Activated effector memory CD4-positive, alpha-beta T cell treated with Interleukin-2 at 50 U/mL for 16 hours (primary cell): ENCODE results near the gene GUCA1C.

Experiments
- DNase-seq: peaks from one replicate; pipeline ENCODE4 v3.0.0-alpha.2; 2020

Gene GUCA1C

DNA sequence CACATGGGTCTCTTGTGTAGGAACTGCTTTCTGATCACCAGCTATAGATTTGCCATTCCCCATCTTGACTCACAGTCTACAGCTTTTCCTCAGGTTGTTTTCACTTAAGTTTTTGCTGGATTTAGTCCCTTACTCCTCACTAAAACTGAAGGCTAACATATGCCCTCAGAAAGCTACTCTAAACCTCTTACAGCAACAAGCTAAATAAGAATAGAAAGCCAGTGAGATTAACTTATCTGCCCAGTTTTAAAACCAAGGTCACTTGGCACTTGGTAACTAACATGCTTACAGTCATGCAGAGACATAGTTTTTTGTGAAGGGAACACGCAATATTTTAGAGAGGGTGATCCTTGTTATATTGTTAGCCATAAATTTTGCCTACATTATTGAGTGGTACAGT is at the start of gene GUCA1C:
GUCA1C (minus strand) TSS at position 180 of the 400 bp plus-strand sequence; CDS start at position 63, 117 bp downstream.
- no peak for DNase-seq

DNA sequence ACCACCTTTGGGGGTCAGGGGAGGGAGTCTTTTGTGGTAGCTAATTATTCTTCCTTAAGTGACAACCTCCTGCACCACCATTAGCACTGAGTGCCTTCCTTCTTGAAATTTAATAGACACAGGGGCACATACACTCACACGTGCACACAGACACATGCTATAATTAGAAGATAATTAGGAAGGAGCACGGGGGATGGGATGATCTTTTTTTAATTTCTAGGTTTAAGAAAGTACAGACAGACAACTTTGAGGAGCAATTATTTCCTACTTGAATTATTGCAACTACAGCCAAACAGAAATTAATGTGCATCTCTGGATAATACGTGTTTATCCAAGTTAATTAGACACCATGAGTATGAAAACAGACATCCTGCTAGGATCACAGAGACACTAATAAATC is 44.8 kb upstream of the GUCA1C start:
- DNase-seq, result no peak

- DNase-seq, result no peak
These were observed 32.2 kb upstream of the GUCA1C start for GRCh38 chr3:108985844-108986243.

GRCh38 chr3:108983051-108983450 is 29.4 kb upstream of the GUCA1C start:
- no peak for DNase-seq

- no peak for DNase-seq
These were observed 22.4 kb upstream of the GUCA1C start for GRCh38 chr3:108976058-108976457.

DNA sequence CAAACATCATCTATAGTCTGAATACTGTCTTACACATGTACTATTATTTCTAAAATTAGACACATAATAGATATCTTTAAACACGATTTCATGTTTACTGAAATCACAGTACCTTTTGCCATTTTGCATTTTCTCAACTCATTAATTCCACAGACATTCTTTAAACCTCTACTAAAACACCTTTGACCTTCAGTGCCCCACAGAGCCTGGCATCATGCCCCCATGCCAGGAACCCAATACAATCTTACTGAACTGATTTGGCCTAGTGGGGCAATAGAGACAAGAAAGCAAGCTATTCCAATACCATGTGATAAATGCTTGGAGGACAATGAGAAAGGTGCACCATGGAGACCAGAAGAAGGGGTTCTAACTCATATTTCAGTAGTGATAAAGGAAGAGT is 19.3 kb upstream of the GUCA1C start:
- no peak for DNase-seq

GRCh38 chr3:108972482-108972881 is 18.8 kb upstream of the GUCA1C start:
- no peak for DNase-seq

GRCh38 chr3:108970561-108970960 is 16.9 kb upstream of the GUCA1C start:
- DNase-seq, result no peak

GRCh38 chr3:108966773-108967172 is 13.1 kb upstream of the GUCA1C start:
- DNase-seq, result no peak

- no peak for DNase-seq
These were observed 5.3 kb upstream of the GUCA1C start for GRCh38 chr3:108959017-108959416.

DNA sequence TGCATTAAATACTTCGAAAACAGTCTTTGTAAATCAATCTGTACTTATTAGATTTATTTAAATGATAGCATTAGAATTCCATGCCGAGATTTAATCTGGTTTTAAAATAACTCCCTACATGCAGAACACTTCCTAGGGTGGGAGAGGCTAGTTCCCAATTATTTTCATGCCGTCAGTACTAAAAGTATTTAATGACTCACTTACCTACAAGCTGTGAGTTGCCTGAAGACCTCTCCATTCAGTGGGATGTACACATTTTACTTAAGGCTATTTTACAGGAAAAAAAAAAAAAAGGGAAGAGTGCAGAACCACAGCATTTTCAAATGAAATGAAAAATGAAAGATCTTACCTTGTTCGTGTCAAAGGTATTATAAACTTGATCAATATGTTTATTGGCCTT is 469 bp downstream of the GUCA1C start:
- no peak for DNase-seq

GRCh38 chr3:108951820-108952501 is 1.7 kb downstream of the GUCA1C start:
- no peak for DNase-seq

GRCh38 chr3:108947855-108948254 is 5.8 kb downstream of the GUCA1C start:
- no peak for DNase-seq

GRCh38 chr3:108946292-108947285 is 7.1 kb downstream of the GUCA1C start:
- no peak for DNase-seq

DNA sequence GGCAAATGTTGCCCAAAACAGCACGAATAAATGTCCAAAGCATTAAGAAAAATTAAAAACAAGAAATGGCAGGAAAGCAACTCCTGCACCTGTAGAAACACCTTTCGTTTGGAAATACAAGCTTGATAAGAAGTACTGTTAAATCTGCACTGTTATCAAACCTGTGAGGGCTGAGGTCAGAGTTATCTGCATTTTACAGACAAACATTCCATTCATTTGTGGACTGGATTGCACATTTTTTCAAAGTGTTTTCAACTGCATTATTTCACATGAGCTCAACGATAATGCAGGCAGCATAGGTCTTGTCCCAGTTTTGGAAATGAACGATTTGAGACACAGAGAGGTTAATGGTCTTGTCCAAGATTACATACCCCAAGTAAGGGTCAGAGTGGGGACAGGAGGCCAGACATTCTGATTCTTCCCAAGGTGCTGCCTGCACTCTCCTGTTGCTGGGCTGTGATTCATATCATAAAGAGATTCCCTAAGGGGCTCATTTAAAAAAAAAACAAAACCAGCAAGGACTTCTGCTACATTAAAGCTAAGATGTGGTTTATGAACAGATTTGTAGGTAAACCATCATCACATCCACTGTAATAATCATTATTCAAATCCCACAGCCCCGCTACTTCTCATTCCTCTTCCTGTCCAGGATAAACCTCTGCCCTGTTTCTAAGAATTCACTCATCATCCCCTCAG is 13.0 kb downstream of the GUCA1C start:
- DNase-seq, result no peak

DNA sequence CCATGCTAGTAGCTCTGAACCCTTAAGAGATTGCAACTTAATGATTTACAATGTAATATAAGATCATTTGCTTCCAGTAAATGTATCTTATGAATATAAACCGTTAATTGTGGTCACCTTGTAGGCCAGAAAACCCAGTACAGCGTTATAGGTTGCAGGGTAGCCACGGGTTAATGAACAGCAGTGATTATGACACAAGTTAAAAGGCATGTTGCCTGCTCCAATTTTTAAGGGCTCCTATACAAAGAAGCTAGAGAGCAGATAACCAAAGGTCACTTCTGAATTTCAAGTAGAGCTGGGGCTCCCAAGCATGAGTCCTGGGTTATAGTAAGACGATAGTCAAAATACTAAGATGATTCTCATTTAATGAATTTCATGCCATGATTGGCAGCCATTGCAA is 13.5 kb downstream of the GUCA1C start:
- DNase-seq, result no peak

- no peak for DNase-seq
These were observed 16.6 kb downstream of the GUCA1C start for GRCh38 chr3:108936924-108937689.

- no peak for DNase-seq
These were observed 22.6 kb downstream of the GUCA1C start for GRCh38 chr3:108931035-108931434.

- no peak for DNase-seq
These were observed 34.8 kb downstream of the GUCA1C start for GRCh38 chr3:108918866-108919265.

- DNase-seq, result peak; percentile 43
These were observed 38.7 kb downstream of the GUCA1C start for GRCh38 chr3:108914774-108915641.

DNA sequence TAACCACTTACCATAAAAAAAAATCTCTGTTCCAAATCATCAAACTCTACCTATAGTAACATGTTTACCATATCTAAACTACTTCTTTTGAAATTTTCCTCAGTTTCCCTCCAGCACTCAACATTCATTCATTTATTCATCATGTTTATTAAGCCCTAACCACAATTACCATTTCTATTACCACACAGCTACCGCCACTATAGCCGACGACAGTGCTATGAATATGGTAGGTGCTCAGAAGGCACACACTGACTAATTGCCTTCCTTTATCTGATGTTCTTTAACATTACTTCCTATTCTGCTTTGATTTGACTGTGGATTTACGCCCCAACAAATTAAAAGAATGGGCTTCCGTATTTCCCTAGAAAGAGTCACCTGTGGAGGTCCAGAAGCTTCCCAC is 43.9 kb downstream of the GUCA1C start:
- no peak for DNase-seq

DNA sequence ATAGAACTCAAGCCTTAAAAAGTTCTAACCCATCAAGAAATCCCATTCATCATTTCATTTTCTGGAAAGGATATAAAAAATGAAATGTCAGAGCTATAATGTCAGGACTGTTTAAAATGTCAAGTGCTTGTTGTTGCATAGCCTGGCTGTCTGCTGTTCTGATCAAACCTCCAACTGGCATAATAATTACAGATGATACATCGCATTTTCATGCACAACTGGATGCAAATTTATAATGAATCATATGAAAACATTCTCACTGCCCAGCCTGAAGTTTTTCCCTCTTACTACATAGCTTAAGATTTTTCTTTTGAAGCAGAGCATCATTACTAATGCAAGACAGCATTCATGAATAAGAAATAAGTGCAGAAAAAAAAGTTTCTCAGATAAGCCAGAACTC is 46.5 kb downstream of the GUCA1C start:
- DNase-seq, result no peak
